ENCODE results near the gene TTI1. TPM values are rescaled to one million over a fixed set of nuclear protein-coding genes. Genes with fewer than 3 reads are reported as not detected.

TTI1 gene
- total and polyA plus RNA-seq, 9 of the 15 experiments (the other 6 are each of a cell fraction or from before 2014, with no cell fraction given), result 9.8 to 55.1 (median 39.4) TPM

GRCh38 chr20:37991908-37992307 lies 41.3 kb downstream of the TTI1 start (continued):
- no peak for TF ChIP-seq BRCA1 (IDR thresholded peaks at IDR 0.05)
- TF ChIP-seq BRCA1 (CRISPR knock-in tag; IDR thresholded peaks at IDR 0.05), result no peak
- no peak for TF ChIP-seq ZNF75A (CRISPR knock-in tag; IDR thresholded peaks at IDR 0.05)
- no peak for TF ChIP-seq HCFC1 (IDR thresholded peaks at IDR 0.05; ENCODE audit: low read depth, low read length)
- TF ChIP-seq SNRNP70 (optimal IDR thresholded peaks at IDR 0.05; ENCODE audit: low read depth, low read length), result no peak
- TF ChIP-seq MNT (conservative IDR thresholded peaks at IDR 0.05), result no peak
- no peak for TF ChIP-seq ETV1 (tag; conservative IDR thresholded peaks at IDR 0.05; ENCODE audit: low read depth)

- BruUV-seq (replicated peaks), result no TSS peak
- no peak for DNase-seq (ENCODE audit: extremely low read depth in 1 of 4, low spot score in 3 of 4)
- no peaks in the 10 kb centered on the region for H3K27me3 ChIP-seq (ENCODE audit: control insufficient read depth in 2 of 2, insufficient read depth in 2 of 2, low read length in 2 of 2)
- H3K4me1 ChIP-seq (replicated peaks in 1 of 2; ENCODE audit: control insufficient read depth in 2 of 2, insufficient read depth in 2 of 2, low read length in 2 of 2), result peaks cover 8 to 10% of the 10 kb centered on the region in 2 experiments; a peak in 3 of 5 replicates
- no peaks in the 10 kb centered on the region for H3K79me2 ChIP-seq (ENCODE audit: control insufficient read depth, insufficient read depth, low read length)
- CTCF ChIA-PET (ENCODE audit: low intra/inter-chr PET ratio), result no interaction called here
- POLR2A ChIA-PET, result interaction anchor here (0.5 kb wide), 1 partner anchor 205 kb away, joined by 3 read pairs; no protein-coding TSS in a partner anchor
- FAIRE-seq, result no peak
- no peak overlapping the region for H2AFZ ChIP-seq (ENCODE audit: low read depth, low read length)
- no peak overlapping the region for H3K9ac ChIP-seq (ENCODE audit: insufficient read depth in 1 of 2, low read depth in 2 of 2, low read length in 2 of 2)
- H4K20me1 ChIP-seq (replicated peaks; ENCODE audit: control insufficient read depth, insufficient read depth, low read length), result peaks cover 20% of the 10 kb centered on the region
- WGBS (ENCODE audit: insufficient coverage, low coverage, missing lambda C conversion rate), result 90% methylated on average over 4 of the region's 4 CpGs
- H3K9me3 ChIP-seq (replicated peaks; ENCODE audit: control insufficient read depth, insufficient read depth, low read depth, low read length), result no peaks in the 10 kb centered on the region
- TF ChIP-seq HLTF (IDR thresholded peaks at IDR 0.05) (no peak), ZNF57 (CRISPR knock-in tag; IDR thresholded peaks at IDR 0.05) (no peak), ASH1L (IDR thresholded peaks at IDR 0.05; ENCODE audit: borderline replicate concordance, low read depth, partially characterized antibody) (no peak), CCNT2 (IDR thresholded peaks at IDR 0.05; ENCODE audit: borderline replicate concordance, extremely low read depth, insufficient read length, low read depth, low read length) (no peak)
- H3K4me3 ChIP-seq, result no peak overlapping the region
- in situ Hi-C loops (cut with MboI) (no loop called here), intact Hi-C loops (cut with micrococcal nuclease) (loop anchor here (10.0 kb wide), 1 partner anchor 337 kb away; no protein-coding TSS in a partner anchor)
- no peak for ATAC-seq
- H3K27ac ChIP-seq (ENCODE audit: extremely low read depth, low read depth, low read length), result no peak overlapping the region
- no peak overlapping the region for H3K4me2 ChIP-seq (ENCODE audit: insufficient read depth, low read length)
- peaks cover 93% of the 10 kb centered on the region for H3K36me3 ChIP-seq (ENCODE audit: control insufficient read depth, insufficient read depth, low read length)
- H3K9me1 ChIP-seq (ENCODE audit: control insufficient read depth, insufficient read depth, low read length), result peaks cover 9% of the 10 kb centered on the region
Measured at GRCh38 chr20:37991157-37991866, 41.9 kb downstream of the TTI1 start.
